Kidney epithelial cell (primary cell): Measurements from ENCODE around the gene REEP1. TPM values are rescaled to one million over a fixed set of nuclear protein-coding genes. Genes with fewer than 3 reads are reported as not detected.

Source experiments
- DNase-seq: peaks from one replicate; pipeline ENCODE4 v3.0.0-alpha.2; 2010; ENCODE audit warnings: low read depth
- H3K27me3 ChIP-seq: 2 replicates; pipeline ENCODE4 v1.6.0; 2011; ENCODE audit warnings: low read length; ENCODE audit not compliant: control insufficient read depth, insufficient read depth
- H3K36me3 ChIP-seq: 2 replicates; pipeline ENCODE4 v1.5.1; 2011; ENCODE audit warnings: low read length; ENCODE audit not compliant: control insufficient read depth, insufficient read depth
- H3K4me3 ChIP-seq: 2 replicates; pipeline ENCODE4 v1.5.1; 2011; ENCODE audit warnings: low read depth, mild to moderate bottlenecking, control low read depth, low read length
- CTCF ChIP-seq: IDR thresholded peaks from 2 replicates; pipeline ENCODE4 v1.5.1; 2011; ENCODE audit warnings: mild to moderate bottlenecking, moderate library complexity, low read length, control low read depth, inconsistent platforms; ENCODE audit not compliant: insufficient read depth, poor library complexity, severe bottlenecking
- total RNA-seq: library from RNA; depleted of rRNA; stranded (reverse); fragments of >200 nt; gene quantifications from 2 replicates; pipeline ENCODE4 v1.2.3, GENCODE V29; 2015

REEP1 gene
- 0.48 and 1.3 TPM in 2 replicates for total RNA-seq

- DNase-seq, result no peak
- H3K36me3 ChIP-seq, result no peaks in the 10 kb centered on the region
- H3K27me3 ChIP-seq, result peaks cover 31% of the 10 kb centered on the region
- TF ChIP-seq CTCF, result no peak
- H3K4me3 ChIP-seq, result peak within 1 kb of the TSS; percentile 36
Observed at GRCh38 chr2:86337244-86337835, at the start of gene REEP1. REEP1 (minus strand) TSS chr2:86337626; CDS start chr2:86337510, 116 bp downstream.

GRCh38 chr2:86383844-86384243 is 46.4 kb upstream of the REEP1 start:
- peak; percentile 42 for DNase-seq
- no peak for TF ChIP-seq CTCF
- no peaks in the 10 kb centered on the region for H3K36me3 ChIP-seq
- H3K4me3 ChIP-seq, result no peak overlapping the region
- H3K27me3 ChIP-seq, result no peaks in the 10 kb centered on the region

GRCh38 chr2:86382698-86383097 is 45.3 kb upstream of the REEP1 start:
- no peak for DNase-seq
- TF ChIP-seq CTCF, result no peak
- Histone ChIP-seq H3K27me3 (no peaks in the 10 kb centered on the region), H3K4me3 (no peak overlapping the region), H3K36me3 (no peaks in the 10 kb centered on the region)

- Histone ChIP-seq H3K4me3 (no peak overlapping the region), H3K27me3 (no peaks in the 10 kb centered on the region), H3K36me3 (no peaks in the 10 kb centered on the region)
- no peak for DNase-seq
- TF ChIP-seq CTCF, result no peak
Observed at GRCh38 chr2:86382108-86382507, 44.7 kb upstream of the REEP1 start.

GRCh38 chr2:86378469-86378868 is 41.0 kb upstream of the REEP1 start:
- no peak overlapping the region for H3K4me3 ChIP-seq
- H3K27me3 ChIP-seq, result no peaks in the 10 kb centered on the region
- no peak for DNase-seq
- H3K36me3 ChIP-seq, result no peaks in the 10 kb centered on the region
- TF ChIP-seq CTCF, result no peak

GRCh38 chr2:86375623-86376022 is 38.2 kb upstream of the REEP1 start:
- DNase-seq, result no peak
- H3K27me3 ChIP-seq, result no peaks in the 10 kb centered on the region
- TF ChIP-seq CTCF, result no peak
- H3K36me3 ChIP-seq, result no peaks in the 10 kb centered on the region
- no peak overlapping the region for H3K4me3 ChIP-seq
